Stimulated activated memory B cell treated with anti-CD40 and anti-IgM and Interleukin-4, amounts not matched to agents 10 μg/mL and 1 μg/mL and 100 μg/mL, for 72 hours (primary cell): ENCODE results near the gene LAPTM5.

Experiments used
- ATAC-seq: fragments of 150-1000 bp; cut with Tn5 transposase; 2 replicates; pipeline ENCODE4 v1.10.0; 2021
- H3K27ac Mint-ChIP-seq: one replicate; pipeline ENCODE4 v1.8.0; 2022; ENCODE audit warnings: mild to moderate bottlenecking, mixed read lengths
- H3K27me3 Mint-ChIP-seq: one replicate; pipeline ENCODE4 v1.8.0; 2022; ENCODE audit warnings: mixed read lengths
- H3K36me3 Mint-ChIP-seq: one replicate; pipeline ENCODE4 v1.8.0; 2022; ENCODE audit warnings: mixed read lengths
- H3K4me1 Mint-ChIP-seq: one replicate; pipeline ENCODE4 v1.8.0; 2022; ENCODE audit warnings: mixed read lengths
- H3K4me3 Mint-ChIP-seq: one replicate; pipeline ENCODE4 v1.8.0; 2022; ENCODE audit warnings: mild to moderate bottlenecking, moderate library complexity, mixed read lengths
- H3K9me3 Mint-ChIP-seq: one replicate; pipeline ENCODE4 v1.8.0; 2022; ENCODE audit warnings: mixed read lengths

LAPTM5 gene, protein sequence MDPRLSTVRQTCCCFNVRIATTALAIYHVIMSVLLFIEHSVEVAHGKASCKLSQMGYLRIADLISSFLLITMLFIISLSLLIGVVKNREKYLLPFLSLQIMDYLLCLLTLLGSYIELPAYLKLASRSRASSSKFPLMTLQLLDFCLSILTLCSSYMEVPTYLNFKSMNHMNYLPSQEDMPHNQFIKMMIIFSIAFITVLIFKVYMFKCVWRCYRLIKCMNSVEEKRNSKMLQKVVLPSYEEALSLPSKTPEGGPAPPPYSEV

DNA sequence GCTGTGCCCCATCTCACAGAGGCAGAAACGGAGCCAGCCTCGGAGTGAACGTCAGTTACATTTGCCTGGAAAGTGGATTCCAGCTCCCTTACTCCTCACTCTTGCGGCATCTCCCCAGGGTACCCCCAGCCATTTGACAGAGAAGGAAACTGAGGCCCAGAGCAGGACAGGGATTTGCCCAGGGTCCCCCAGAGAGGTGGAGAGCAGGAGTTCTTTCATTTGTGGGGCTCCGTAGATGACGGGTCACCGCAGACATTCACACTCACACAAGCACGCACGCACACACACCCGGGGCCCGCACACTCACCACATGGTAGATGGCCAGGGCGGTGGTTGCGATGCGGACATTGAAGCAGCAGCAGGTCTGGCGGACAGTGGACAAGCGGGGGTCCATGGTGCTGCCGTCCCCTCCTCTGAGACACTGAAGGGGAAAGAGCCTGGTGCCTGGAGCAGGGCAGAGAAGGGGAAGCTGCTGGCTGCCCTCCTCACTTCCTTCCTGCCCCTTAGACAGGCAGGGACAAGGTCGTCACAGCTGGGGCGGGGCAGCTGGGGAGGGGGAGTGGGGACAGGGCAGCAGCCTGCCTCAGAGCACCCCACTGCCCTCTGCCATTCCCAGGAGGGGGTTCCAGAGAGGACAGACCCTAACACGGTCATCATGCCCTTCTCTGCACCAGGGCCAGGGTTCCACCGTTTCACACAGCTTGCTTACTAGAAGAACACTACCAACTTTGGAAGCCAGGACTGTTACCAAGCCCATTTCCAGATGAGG is at the start of gene LAPTM5:
TSS of gene LAPTM5 (minus strand) at position 423 of the 769 bp plus-strand sequence. CDS start at position 394, 29 bp downstream.
- H3K4me1 Mint-ChIP-seq, result peaks cover 78% of the 10 kb centered on the region
- peak within 1 kb of the TSS; percentile 88 for H3K4me3 Mint-ChIP-seq
- peak; percentile 54 for ATAC-seq
- H3K27ac Mint-ChIP-seq, result peak within 1 kb of the TSS; percentile 90
- no peaks in the 10 kb centered on the region for H3K27me3 Mint-ChIP-seq
- peaks cover 47% of the 10 kb centered on the region for H3K36me3 Mint-ChIP-seq
- H3K9me3 Mint-ChIP-seq, result no peaks in the 10 kb centered on the region

DNA sequence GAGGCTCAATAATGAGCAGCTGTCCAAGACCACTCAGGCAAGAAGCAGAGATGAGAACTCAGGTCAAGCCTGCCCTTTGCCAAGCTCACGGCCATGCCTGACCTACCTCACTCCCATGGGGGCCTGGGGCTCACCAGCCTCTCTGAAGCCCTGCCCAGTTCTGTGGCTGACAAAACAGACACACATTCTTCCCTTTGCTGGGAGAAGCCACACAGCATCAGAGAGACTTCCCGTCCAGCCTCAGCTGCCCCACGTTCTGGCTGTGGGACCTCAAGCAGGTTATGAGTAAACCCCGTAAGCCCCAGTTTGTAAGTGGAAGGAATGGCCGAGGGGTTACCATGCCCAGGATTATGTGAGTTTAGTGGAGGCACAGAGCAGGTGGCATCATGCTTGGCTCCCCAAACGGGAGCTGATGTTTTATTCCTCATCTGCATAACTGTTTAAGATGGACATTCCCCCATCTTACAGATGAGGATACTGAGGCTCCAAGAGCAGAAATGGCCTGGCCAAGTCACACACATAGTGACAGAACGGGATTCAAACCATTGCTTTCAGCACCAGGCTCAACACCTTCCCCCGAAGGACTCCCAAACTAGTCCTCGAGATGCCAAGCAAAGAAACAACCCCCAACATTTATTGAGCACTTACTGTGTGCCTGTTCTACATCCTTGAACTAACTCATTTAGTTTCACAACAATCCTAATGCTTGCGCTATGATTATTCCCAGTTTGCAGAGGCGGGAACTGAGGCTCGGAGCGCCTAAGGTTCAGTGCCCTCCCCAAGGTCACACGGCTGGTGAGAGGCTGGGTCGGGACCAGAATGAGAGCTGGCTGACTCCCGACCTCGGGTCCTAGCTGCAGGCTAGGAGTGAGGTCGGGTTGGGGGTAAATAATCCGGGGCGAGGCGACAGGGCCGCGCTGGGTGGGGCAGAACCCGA is 49.1 kb upstream of the LAPTM5 start:
- peaks cover 18% of the 10 kb centered on the region for H3K4me1 Mint-ChIP-seq

DNA sequence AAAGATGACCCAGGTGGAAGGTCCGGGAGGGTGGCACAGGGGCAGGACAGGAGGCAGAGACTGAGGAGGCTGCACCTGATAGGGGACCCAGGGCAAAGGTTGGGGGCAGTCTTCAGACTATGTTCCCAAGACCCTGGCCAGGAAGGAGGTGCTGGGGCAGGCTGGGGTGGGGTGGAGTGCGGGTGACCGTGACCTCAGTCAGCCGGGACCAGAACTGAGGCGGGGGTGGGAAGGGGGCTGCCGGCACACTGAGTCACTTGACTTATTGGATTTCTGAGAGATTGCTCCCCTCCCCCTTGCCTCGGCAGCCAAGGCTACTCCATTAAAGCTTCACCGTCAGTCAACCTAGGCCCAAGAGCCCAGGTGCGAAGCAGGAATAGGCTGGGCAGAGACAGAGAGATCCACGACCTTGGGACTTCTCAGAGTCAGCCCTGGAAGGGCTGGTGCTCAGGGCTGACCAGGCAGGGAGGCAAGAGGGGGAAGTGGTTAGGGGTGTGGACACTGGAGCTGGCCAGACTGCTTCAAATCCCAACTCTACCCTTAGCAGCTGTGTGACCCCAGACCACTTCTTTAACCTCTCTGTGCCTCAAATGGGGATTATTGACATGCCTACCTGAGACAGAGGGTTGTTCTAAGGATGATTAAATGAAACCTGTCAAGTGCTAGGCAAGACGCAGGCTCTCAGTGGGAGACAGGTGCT is 47.9 kb upstream of the LAPTM5 start:
- peaks cover 56% of the 10 kb centered on the region for H3K27me3 Mint-ChIP-seq
- no peak for ATAC-seq
- H3K36me3 Mint-ChIP-seq, result no peaks in the 10 kb centered on the region
- H3K4me3 Mint-ChIP-seq, result no peak overlapping the region
- no peaks in the 10 kb centered on the region for H3K9me3 Mint-ChIP-seq
- no peak overlapping the region for H3K27ac Mint-ChIP-seq
- H3K4me1 Mint-ChIP-seq, result peaks cover 21% of the 10 kb centered on the region

More for the DNA sequence above, 49.1 kb upstream of the LAPTM5 start:
- Mint-ChIP-seq H3K4me3 (no peak overlapping the region), H3K36me3 (no peaks in the 10 kb centered on the region), H3K9me3 (no peaks in the 10 kb centered on the region), H3K27ac (no peak overlapping the region), H3K27me3 (peaks cover 62% of the 10 kb centered on the region)
- ATAC-seq, result no peak

DNA sequence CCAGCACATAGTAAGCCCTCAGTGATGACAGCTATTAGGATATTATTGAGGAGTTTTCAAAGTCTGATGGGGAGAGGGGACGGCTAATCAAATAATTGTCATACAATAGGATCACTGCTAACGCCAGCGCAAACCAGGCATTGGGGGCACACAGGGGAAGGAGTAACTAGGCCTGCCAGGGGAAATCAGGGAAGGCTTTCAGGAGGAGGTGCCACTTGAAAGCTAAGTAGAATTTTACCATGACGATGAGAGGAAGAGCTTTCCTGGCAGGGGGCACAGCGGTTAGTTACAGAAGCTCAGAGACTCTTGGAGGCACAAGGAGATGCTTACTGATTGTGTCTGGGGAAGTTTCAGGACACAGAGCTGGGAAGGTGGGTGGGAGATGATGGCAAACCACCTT is 47.2 kb upstream of the LAPTM5 start:
- no peak overlapping the region for H3K27ac Mint-ChIP-seq
- peaks cover 49% of the 10 kb centered on the region for H3K27me3 Mint-ChIP-seq
- H3K4me3 Mint-ChIP-seq, result no peak overlapping the region
- no peaks in the 10 kb centered on the region for H3K36me3 Mint-ChIP-seq
- H3K9me3 Mint-ChIP-seq, result no peaks in the 10 kb centered on the region
- ATAC-seq, result no peak
- H3K4me1 Mint-ChIP-seq, result peaks cover 21% of the 10 kb centered on the region

DNA sequence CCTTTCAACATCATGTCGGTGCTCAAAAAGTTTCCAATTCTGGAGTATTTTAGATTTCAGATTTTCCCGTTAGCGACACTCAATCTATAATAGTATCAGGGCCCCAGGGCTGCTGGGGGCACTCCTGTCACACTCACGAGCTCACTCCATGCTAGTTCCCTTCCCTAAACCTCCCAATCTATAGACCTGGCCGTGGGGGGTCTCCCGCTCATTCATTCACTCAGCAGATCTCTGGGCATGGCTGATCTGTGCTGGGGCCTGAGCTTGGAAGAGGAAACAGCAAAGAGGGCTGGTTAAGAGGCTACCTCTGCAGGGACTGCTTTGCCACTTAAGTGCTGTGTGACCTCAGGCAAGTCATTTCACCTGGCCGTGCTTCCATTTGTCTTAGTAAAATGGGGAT is 46.8 kb upstream of the LAPTM5 start:
- no peak overlapping the region for H3K27ac Mint-ChIP-seq
- peaks cover 45% of the 10 kb centered on the region for H3K27me3 Mint-ChIP-seq

DNA sequence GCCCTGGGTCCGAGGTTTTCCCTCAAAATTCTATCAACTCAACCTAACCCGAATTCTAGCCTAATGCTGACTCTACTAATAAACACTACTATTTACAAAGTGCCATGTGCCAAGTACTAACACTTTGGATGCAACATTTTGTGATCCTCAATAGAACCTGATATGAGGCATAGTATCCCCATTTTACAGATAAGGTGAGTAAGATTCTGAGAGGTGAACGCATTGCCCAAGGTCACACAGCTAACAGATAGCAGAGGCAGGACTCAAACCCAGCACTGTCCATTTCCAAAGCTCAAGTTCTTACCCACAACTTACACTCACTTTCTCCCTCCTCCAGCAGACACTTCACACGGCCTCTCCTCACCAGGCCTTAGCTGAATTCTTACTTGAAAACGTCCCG is 46.0 kb upstream of the LAPTM5 start:
- Mint-ChIP-seq H3K27ac (no peak overlapping the region), H3K4me1 (peaks cover 21% of the 10 kb centered on the region), H3K27me3 (peaks cover 37% of the 10 kb centered on the region), H3K36me3 (no peaks in the 10 kb centered on the region), H3K4me3 (no peak overlapping the region), H3K9me3 (no peaks in the 10 kb centered on the region)
- ATAC-seq, result no peak

More for the DNA sequence above, 46.8 kb upstream of the LAPTM5 start:
- no peak overlapping the region for H3K4me3 Mint-ChIP-seq
- no peaks in the 10 kb centered on the region for H3K9me3 Mint-ChIP-seq
- H3K4me1 Mint-ChIP-seq, result peaks cover 21% of the 10 kb centered on the region
- no peak for ATAC-seq
- H3K36me3 Mint-ChIP-seq, result no peaks in the 10 kb centered on the region

DNA sequence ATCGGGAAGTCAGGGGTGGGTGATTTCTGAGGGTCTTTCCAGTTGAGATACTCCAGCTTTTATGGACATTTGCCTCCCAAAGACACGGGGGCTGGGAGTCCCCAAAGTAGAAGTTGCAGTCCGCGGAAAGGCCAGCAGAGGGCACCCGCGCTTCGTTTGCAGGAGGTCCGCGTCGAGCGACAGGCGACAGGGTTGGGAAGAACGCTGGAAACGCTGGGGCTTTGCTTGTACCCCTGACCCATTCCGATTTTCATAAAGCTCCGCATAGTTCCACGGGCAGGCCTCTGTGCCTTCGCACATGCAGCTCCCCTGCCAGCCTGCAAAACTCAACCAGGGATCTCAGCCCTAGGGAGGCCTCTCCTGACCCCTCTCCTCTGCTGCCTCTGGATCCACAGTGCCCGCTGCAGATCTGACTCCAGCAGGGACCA is 44.2 kb upstream of the LAPTM5 start:
- Mint-ChIP-seq H3K36me3 (no peaks in the 10 kb centered on the region), H3K27me3 (peaks cover 33% of the 10 kb centered on the region), H3K9me3 (no peaks in the 10 kb centered on the region), H3K4me3 (no peak overlapping the region), H3K27ac (no peak overlapping the region), H3K4me1 (peaks cover 19% of the 10 kb centered on the region)
- peak; percentile 65 for ATAC-seq

DNA sequence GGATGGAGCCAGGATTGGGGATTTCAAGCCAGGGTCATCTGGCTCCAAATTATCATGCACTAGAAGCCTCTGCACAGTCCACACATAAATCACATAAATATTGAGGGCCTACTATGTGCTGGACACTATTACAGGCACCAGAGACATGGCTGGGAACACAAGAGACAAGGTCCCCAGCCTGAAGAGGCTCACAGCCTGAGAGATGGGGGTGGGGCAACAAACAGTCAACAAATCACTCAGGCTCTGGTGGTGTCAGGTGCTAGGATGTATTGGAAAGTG is 41.6 kb upstream of the LAPTM5 start:
- peaks cover 9% of the 10 kb centered on the region for H3K27me3 Mint-ChIP-seq
- ATAC-seq, result no peak
- H3K4me3 Mint-ChIP-seq, result no peak overlapping the region
- peaks cover 8% of the 10 kb centered on the region for H3K4me1 Mint-ChIP-seq
- no peak overlapping the region for H3K27ac Mint-ChIP-seq
- H3K36me3 Mint-ChIP-seq, result no peaks in the 10 kb centered on the region
- H3K9me3 Mint-ChIP-seq, result no peaks in the 10 kb centered on the region

DNA sequence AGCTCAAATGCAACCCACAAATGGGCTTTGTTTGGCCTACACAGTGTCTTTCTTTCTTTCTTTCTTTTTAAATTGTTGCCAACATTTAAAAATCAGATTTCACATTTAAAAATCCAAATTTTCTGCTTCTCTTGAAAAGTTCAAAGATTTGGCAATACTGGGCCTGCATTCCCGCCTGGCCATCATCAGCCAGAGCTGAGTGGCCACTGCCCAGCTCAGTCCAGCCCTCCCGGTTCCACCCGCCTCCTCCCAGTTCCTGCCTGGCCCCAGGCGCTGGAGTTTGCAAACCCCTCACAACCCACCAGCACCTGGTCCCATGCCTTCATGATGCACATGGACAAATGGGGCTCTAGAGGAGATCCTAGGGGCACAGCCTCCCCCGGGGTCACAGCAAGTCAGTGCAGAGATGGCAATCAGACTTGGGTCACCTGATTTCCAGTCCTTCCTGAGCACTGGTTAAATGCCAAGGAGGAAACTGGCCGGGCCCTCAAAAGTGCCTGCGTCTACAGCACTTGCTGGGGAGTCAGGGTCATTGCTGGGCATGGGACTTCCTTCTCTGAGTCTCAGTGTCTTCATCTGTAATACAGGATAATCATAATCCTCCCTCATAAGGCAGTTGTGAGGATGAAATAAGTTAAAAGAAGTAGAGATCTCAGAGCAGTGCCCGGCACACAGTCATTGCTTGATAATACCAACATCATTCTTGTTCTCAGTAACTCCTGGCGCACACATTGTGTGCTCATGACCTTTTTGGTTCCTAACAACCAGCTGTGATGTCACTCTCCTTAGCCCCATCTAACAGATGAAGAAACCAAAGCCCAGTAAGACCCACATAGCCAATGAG is 41.0 kb upstream of the LAPTM5 start:
- Mint-ChIP-seq H3K27me3 (peaks cover 4% of the 10 kb centered on the region), H3K27ac (no peak overlapping the region), H3K36me3 (no peaks in the 10 kb centered on the region), H3K4me3 (no peak overlapping the region), H3K4me1 (peaks cover 8% of the 10 kb centered on the region), H3K9me3 (no peaks in the 10 kb centered on the region)
- ATAC-seq, result no peak

DNA sequence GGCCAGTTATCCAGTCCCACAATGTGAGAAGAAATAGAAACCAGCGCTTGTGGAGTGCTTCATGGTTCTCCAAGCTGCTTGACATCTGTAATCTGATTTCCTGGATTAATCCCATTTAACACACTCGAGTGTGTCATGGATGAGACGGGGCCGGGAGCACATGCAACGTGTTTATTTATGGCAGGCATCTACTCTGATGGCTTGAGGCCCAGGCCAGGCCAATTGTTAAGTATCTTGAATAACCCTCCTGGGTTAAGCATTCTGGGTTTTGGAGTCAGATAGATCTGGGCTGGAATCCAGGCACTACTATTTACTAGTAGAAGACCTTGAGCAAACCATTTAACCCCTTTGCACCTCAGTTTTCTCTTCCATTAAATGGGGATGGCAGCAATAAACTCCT is 37.5 kb upstream of the LAPTM5 start:
- no peak for ATAC-seq
- H3K36me3 Mint-ChIP-seq, result no peaks in the 10 kb centered on the region

DNA sequence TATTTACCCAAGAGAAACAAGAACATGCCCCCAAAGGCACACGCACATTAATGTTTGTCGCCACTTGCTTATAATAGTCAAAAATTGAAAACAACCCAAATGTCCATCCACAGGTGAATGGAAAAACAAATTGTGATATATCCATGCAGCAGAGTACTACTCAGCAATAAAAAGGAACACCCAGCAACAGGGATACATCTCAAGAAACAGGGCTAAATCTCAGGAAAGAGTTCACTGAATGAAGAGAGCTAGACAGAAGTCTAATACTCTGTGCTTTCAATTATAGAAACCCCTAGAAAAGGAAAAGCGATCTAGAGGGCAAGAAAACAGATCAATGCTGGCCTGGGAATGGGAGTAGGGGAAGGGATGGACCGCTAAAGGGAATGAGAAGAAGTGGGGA is 36.7 kb upstream of the LAPTM5 start:
- Mint-ChIP-seq H3K9me3 (peaks cover 5% of the 10 kb centered on the region), H3K27me3 (peaks cover 22% of the 10 kb centered on the region), H3K27ac (no peak overlapping the region), H3K4me1 (peaks cover 21% of the 10 kb centered on the region), H3K36me3 (no peaks in the 10 kb centered on the region), H3K4me3 (no peak overlapping the region)
- ATAC-seq, result no peak

More for the DNA sequence above, 37.5 kb upstream of the LAPTM5 start:
- Mint-ChIP-seq H3K9me3 (peaks cover 5% of the 10 kb centered on the region), H3K4me1 (peaks cover 17% of the 10 kb centered on the region), H3K27ac (no peak overlapping the region), H3K4me3 (no peak overlapping the region), H3K27me3 (peaks cover 22% of the 10 kb centered on the region)

DNA sequence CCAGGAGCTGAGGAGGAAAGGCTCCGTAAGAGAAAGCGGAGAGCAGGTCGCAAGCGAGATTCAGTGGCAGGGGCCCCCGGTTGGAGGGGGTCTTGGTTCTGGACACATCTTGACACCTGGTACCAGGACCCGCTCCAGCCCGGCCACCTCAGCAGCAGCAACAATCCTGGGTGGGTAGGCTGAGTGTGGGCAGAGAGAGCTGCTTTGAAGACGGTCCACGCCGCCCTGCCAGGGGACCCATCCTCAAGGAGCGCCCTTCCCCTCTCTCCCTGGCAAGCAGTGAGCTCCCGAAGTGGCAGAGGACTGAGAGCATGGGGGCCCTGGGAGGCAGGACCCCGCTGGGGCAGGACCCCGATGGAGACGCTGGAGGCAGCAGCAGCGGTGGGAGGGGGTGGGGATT is 35.6 kb upstream of the LAPTM5 start:
- H3K27me3 Mint-ChIP-seq, result peaks cover 29% of the 10 kb centered on the region
- H3K9me3 Mint-ChIP-seq, result peaks cover 5% of the 10 kb centered on the region
- H3K4me1 Mint-ChIP-seq, result peaks cover 21% of the 10 kb centered on the region
- H3K4me3 Mint-ChIP-seq, result no peak overlapping the region
- ATAC-seq, result no peak
- H3K36me3 Mint-ChIP-seq, result no peaks in the 10 kb centered on the region
- H3K27ac Mint-ChIP-seq, result no peak overlapping the region

DNA sequence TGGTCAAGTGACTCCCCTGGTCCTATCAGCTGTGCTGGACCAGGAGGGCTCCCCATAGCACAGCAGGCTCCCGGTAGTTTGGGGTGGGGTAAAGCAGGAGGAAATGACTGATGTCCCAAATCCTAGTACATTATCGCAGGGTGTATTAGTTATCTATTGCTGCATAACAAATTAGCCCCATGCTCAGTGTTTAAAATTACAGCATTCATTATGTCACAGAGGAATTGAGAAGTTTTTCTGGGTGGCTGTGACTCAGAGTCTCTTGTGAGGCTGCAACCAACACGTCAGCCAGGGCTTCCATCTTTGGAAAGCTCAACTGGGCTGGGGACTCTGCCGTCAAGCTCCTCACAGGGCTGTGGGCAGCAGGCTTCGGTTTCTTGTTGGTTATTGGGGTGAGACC is 34.3 kb upstream of the LAPTM5 start:
- Mint-ChIP-seq H3K4me1 (peaks cover 21% of the 10 kb centered on the region), H3K27me3 (peaks cover 42% of the 10 kb centered on the region), H3K9me3 (peaks cover 5% of the 10 kb centered on the region), H3K4me3 (no peak overlapping the region), H3K36me3 (no peaks in the 10 kb centered on the region), H3K27ac (peak overlapping the region; percentile 82)
- no peak for ATAC-seq
